ENCODE measurements around the gene VAPA. TPM values are rescaled to one million over a fixed set of nuclear protein-coding genes. Genes with fewer than 3 reads are reported as not detected.

The VAPA gene
- total and polyA plus RNA-seq, 3 experiments from 2014 or later: 167 to 228 (median 193) TPM

- DNase-seq: no peak
- Mint-ChIP-seq H3K27me3 (no peaks in the 10 kb centered on the region), H3K27ac (no peak overlapping the region), H3K9me3 (no peaks in the 10 kb centered on the region), H3K4me1 (peaks cover 7 to 11% (median 7%) of the 10 kb centered on the region in 3 donors), H3K4me3 (peak overlapping the region in 1 of 7 donors; percentile 40), H3K36me3 (peaks cover 9 to 83% (median 27%) of the 10 kb centered on the region in 3 donors)
- ChIA-PET POLR2A (no interaction called here), CTCF (interaction anchor here (1.1 kb wide), 1 partner anchor 20 kb away, joined by 3 read pairs; no protein-coding TSS in a partner anchor)
- Histone ChIP-seq H3K36me3 (ENCODE audit: insufficient read depth, low read length) (peaks cover 17% of the 10 kb centered on the region), H3K27ac (ENCODE audit: low read depth, low read length) (no peak overlapping the region), H3K4me1 (ENCODE audit: insufficient read depth, low read length) (no peaks in the 10 kb centered on the region), H3K27me3 (ENCODE audit: insufficient read depth, low read length, poor library complexity, severe bottlenecking) (no peaks in the 10 kb centered on the region), H3K4me3 (ENCODE audit: low read length) (no peak overlapping the region), H3K9me3 (ENCODE audit: low read length) (no peaks in the 10 kb centered on the region)
Observed at GRCh38 chr18:9950289-9951016, 36.6 kb downstream of the VAPA start.

DNA sequence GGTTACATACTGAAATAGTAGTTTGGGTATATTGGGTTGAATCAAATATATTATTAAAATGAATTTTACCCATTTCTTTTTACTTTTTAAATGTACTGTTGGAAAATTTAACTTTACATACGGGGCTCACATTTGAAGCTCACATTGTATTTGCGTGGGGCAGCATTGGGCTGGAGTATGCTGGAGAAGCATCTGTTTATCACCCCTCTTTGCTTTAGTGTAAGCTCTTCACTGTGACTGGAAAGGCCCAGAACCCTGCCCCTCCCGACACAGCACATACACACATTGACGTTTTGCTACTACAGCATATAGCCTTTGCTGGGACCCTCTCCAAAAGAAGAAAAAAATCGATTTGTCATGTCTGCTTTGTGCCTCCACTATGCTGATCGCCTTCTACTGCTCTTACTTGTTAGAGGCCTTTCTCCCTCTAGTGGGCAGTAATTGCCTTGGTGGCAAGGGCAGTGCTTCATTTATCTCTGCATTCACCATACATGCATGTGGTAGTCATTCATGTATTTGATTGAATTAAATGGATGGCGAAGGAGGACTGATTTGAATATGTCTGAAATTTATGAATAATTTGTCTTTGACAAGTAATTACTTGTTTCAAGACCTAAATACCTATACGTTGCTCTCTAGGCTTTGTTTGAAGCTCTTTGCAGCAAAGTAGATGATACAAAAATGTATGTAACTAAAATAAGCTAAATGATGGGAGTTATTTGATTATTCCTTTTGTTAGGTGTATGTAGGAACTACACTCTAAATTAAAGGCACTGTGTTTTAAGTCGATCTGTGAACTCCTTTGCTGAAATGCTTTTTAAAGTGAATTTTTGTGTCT, 37.4 kb downstream of the VAPA start:
- no peak overlapping the region for H3K4me3 Mint-ChIP-seq
- no peak for DNase-seq
- Histone ChIP-seq H3K36me3 (ENCODE audit: insufficient read depth, low read length) (peaks cover 17% of the 10 kb centered on the region), H3K9me3 (ENCODE audit: low read length) (no peaks in the 10 kb centered on the region), H3K4me1 (ENCODE audit: insufficient read depth, low read length) (no peaks in the 10 kb centered on the region), H3K4me3 (ENCODE audit: low read length) (no peak overlapping the region), H3K27me3 (ENCODE audit: insufficient read depth, low read length, poor library complexity, severe bottlenecking) (no peaks in the 10 kb centered on the region), H3K27ac (ENCODE audit: low read depth, low read length) (no peak overlapping the region)
- H3K9me3 Mint-ChIP-seq: no peaks in the 10 kb centered on the region
- H3K27ac Mint-ChIP-seq: peak overlapping the region in 3 of 8 donors; percentile 31 to 47 (median 37)
- H3K4me1 Mint-ChIP-seq: peaks cover 7 to 11% (median 7%) of the 10 kb centered on the region in 3 donors
- peaks cover 3 to 81% (median 25%) of the 10 kb centered on the region in 3 donors for H3K36me3 Mint-ChIP-seq
- no peaks in the 10 kb centered on the region for H3K27me3 Mint-ChIP-seq
- ChIA-PET CTCF (no interaction called here), POLR2A (no interaction called here)

DNA sequence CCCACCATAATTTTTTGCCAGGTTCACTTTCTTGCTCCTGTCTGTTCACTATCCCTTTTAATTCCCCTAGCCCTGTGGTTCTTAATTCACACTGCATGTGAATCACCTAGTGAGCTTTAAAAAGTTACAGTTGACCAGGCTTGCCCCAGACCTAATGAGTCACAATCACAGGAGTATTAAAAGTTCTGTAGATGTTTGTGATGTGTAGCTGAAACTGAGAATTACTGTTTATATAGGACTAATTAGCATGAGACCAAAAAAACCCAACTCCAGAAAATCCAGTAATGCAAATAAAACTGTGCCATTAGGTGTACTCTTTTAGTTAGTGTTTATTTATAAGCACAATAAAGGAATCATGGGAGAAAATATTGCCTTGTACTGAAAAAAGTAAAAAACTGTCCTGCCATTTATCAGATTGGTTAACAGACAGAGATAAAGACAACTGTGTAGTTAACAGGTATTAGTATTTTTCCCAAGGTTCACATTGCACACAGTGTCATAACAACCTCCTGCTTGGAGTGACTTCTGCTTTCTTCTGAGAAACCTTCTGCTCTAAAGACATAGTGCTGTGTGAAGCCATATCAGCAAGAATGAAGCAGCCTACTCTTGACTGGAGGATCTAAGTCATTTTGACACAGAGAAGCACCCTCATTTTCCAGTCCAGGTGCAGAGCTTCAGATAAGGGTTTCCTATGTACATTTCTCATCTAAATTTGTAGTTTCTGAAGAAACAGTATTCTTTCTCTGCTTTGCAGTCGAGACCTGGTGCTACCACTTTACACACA, 39.0 kb downstream of the VAPA start:
- Mint-ChIP-seq H3K27me3 (no peaks in the 10 kb centered on the region), H3K9me3 (no peaks in the 10 kb centered on the region), H3K36me3 (peaks cover 3 to 69% (median 25%) of the 10 kb centered on the region in 3 donors), H3K4me1 (peaks cover 7 to 11% (median 7%) of the 10 kb centered on the region in 3 donors), H3K4me3 (no peak overlapping the region), H3K27ac (peak overlapping the region in 1 of 8 donors; percentile 22)
- no peak overlapping the region for H3K4me3 ChIP-seq (ENCODE audit: low read length)
- H3K9me3 ChIP-seq (ENCODE audit: low read length): no peaks in the 10 kb centered on the region
- peaks cover 17% of the 10 kb centered on the region for H3K36me3 ChIP-seq (ENCODE audit: insufficient read depth, low read length)
- DNase-seq: no peak
- no peaks in the 10 kb centered on the region for H3K27me3 ChIP-seq (ENCODE audit: insufficient read depth, low read length, poor library complexity, severe bottlenecking)
- no peaks in the 10 kb centered on the region for H3K4me1 ChIP-seq (ENCODE audit: insufficient read depth, low read length)
- peak overlapping the region; percentile 21 for H3K27ac ChIP-seq (ENCODE audit: low read depth, low read length)
- ChIA-PET POLR2A (no interaction called here), CTCF (no interaction called here)

DNA sequence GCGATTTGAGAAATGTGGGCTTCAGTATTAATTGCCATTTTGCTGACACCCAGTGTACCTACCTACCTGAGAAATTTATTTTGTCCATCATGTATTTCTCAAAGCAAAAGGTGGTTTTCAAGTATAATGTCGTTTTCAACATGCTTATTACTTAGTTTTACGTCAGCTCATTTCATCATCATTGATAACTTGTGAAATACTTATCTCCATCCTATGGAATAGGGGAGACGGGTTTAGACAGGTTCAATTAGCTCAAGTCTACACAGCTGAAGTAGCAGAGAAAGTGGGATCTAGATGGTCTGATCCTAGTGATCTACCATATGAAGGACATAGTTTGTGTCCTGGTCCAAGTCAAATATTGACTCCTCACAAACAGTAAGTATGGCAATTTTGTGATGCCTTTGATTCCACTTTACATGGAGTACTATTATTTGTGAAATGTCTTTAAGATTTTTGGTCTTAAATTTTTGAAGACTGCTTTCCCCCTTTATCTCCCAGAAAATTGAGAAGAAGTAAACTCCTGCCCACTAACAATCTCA, 45.1 kb downstream of the VAPA start:
- CTCF ChIA-PET: interaction anchor here (1.0 kb wide), 1 partner anchor 13 kb away, joined by 3 read pairs; no protein-coding TSS in a partner anchor
- Histone ChIP-seq H3K27me3 (ENCODE audit: insufficient read depth, low read length, poor library complexity, severe bottlenecking) (no peaks in the 10 kb centered on the region), H3K9me3 (ENCODE audit: low read length) (no peaks in the 10 kb centered on the region), H3K27ac (ENCODE audit: low read depth, low read length) (no peak overlapping the region), H3K36me3 (ENCODE audit: insufficient read depth, low read length) (peaks cover 8% of the 10 kb centered on the region), H3K4me1 (ENCODE audit: insufficient read depth, low read length) (no peaks in the 10 kb centered on the region), H3K4me3 (ENCODE audit: low read length) (no peak overlapping the region)
- Mint-ChIP-seq H3K27ac (peak overlapping the region in 1 of 8 donors; percentile 5), H3K27me3 (no peaks in the 10 kb centered on the region), H3K4me3 (no peak overlapping the region), H3K9me3 (no peaks in the 10 kb centered on the region), H3K36me3 (peaks cover 0 to 23% (median 3%) of the 10 kb centered on the region in 3 donors), H3K4me1 (peaks cover 9 to 21% (median 16%) of the 10 kb centered on the region in 3 donors)
- POLR2A ChIA-PET: no interaction called here
- DNase-seq: no peak

- CTCF ChIA-PET: no interaction called here
- H3K9me3 ChIP-seq (ENCODE audit: low read length): no peaks in the 10 kb centered on the region
- Mint-ChIP-seq H3K4me3 (no peak overlapping the region), H3K4me1 (peaks cover 9 to 21% (median 16%) of the 10 kb centered on the region in 3 donors), H3K36me3 (peaks cover 0 to 17% (median 0%) of the 10 kb centered on the region in 3 donors), H3K9me3 (no peaks in the 10 kb centered on the region), H3K27me3 (no peaks in the 10 kb centered on the region), H3K27ac (peak overlapping the region in 1 of 8 donors; percentile 5)
- no peaks in the 10 kb centered on the region for H3K4me1 ChIP-seq (ENCODE audit: insufficient read depth, low read length)
- peaks cover 2% of the 10 kb centered on the region for H3K36me3 ChIP-seq (ENCODE audit: insufficient read depth, low read length)
- no peak overlapping the region for H3K4me3 ChIP-seq (ENCODE audit: low read length)
- H3K27ac ChIP-seq (ENCODE audit: low read depth, low read length): no peak overlapping the region
- no peak for DNase-seq
- POLR2A ChIA-PET: no interaction called here
- H3K27me3 ChIP-seq (ENCODE audit: insufficient read depth, low read length, poor library complexity, severe bottlenecking): no peaks in the 10 kb centered on the region
Observed at GRCh38 chr18:9959564-9959963, 45.7 kb downstream of the VAPA start.

DNA sequence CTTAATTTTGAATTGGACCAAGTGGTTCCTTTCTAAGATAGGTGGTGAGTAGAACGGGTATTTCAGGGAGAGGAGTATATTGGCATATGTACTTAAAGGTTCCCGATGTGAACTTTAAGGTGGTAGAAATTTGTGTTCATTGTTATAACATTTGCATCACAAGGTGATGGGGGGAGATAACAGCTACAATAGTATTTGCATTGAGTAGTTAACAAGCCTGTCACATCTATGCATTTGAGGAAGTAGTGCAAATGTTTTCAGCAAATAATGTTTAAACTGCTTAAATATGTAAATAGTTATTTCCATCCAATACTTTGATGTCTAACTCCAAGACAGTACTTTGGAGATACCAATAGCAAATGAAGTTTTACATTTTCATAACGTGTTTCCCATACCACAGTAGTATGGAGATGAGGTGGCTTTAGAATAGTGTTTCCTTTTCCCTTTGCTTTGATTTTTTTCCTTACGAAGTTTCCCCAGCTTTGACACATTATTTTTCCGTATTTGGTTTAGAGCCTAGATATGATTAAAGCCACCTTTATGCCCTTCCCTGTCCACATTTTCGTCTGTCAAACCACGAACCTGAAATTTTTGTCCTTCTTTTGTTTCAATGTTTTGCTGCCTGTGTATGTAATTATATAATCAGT, 46.6 kb downstream of the VAPA start:
- H3K27me3 ChIP-seq (ENCODE audit: insufficient read depth, low read length, poor library complexity, severe bottlenecking): no peaks in the 10 kb centered on the region
- Mint-ChIP-seq H3K4me1 (peaks cover 9 to 22% (median 17%) of the 10 kb centered on the region in 3 donors), H3K27me3 (no peaks in the 10 kb centered on the region), H3K9me3 (no peaks in the 10 kb centered on the region), H3K36me3 (peaks cover 0 to 9% (median 0%) of the 10 kb centered on the region in 3 donors), H3K4me3 (no peak overlapping the region), H3K27ac (peak overlapping the region in 5 of 8 donors; percentile 10 to 37 (median 25))
- no peak overlapping the region for H3K27ac ChIP-seq (ENCODE audit: low read depth, low read length)
- DNase-seq: no peak
- no peaks in the 10 kb centered on the region for H3K36me3 ChIP-seq (ENCODE audit: insufficient read depth, low read length)
- no peak overlapping the region for H3K4me3 ChIP-seq (ENCODE audit: low read length)
- CTCF ChIA-PET: interaction anchor here (1.1 kb wide), 1 partner anchor 9 kb away, joined by 4 read pairs; no protein-coding TSS in a partner anchor
- H3K9me3 ChIP-seq (ENCODE audit: low read length): no peaks in the 10 kb centered on the region
- H3K4me1 ChIP-seq (ENCODE audit: insufficient read depth, low read length): no peaks in the 10 kb centered on the region
- POLR2A ChIA-PET: no interaction called here

DNA sequence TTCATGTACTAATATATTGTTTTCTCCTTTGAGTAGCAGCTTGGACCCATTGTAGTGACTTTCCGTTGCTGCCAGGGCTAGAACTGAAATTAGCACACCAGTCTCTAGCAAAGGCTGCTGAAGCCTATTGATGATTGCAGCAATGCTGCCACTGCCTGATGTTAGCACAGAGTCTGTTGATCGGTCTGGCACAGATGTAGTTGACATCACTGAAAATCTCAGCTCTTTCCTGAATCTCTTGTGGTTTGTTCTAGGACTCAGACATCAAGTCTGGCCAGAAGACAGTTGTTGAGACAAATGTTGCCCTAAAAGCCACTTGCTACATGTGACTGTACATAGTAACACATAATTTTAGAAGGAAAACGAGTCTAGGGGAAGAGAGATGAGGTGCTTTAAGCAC, 47.2 kb downstream of the VAPA start:
- Histone ChIP-seq H3K27me3 (ENCODE audit: insufficient read depth, low read length, poor library complexity, severe bottlenecking) (no peaks in the 10 kb centered on the region), H3K9me3 (ENCODE audit: low read length) (no peaks in the 10 kb centered on the region), H3K4me3 (ENCODE audit: low read length) (no peak overlapping the region), H3K4me1 (ENCODE audit: insufficient read depth, low read length) (peaks cover 3% of the 10 kb centered on the region), H3K36me3 (ENCODE audit: insufficient read depth, low read length) (no peaks in the 10 kb centered on the region), H3K27ac (ENCODE audit: low read depth, low read length) (no peak overlapping the region)
- no peak overlapping the region for H3K4me3 Mint-ChIP-seq
- peak overlapping the region in 3 of 8 donors; percentile 32 to 45 (median 37) for H3K27ac Mint-ChIP-seq
- DNase-seq: no peak
- H3K27me3 Mint-ChIP-seq: no peaks in the 10 kb centered on the region
- H3K36me3 Mint-ChIP-seq: peaks cover 0 to 5% (median 0%) of the 10 kb centered on the region in 3 donors
- peaks cover 16 to 29% (median 23%) of the 10 kb centered on the region in 3 donors for H3K4me1 Mint-ChIP-seq
- ChIA-PET CTCF (interaction anchor here (1.1 kb wide), 1 partner anchor 9 kb away, joined by 4 read pairs; no protein-coding TSS in a partner anchor), POLR2A (no interaction called here)
- no peaks in the 10 kb centered on the region for H3K9me3 Mint-ChIP-seq
